DMS53 treated with DMSO at 0.1 percent for 48 hours (cell line): ENCODE measurements around the gene MXRA7.
"Not testable (repeated sequence)": the region's sequence is repeated elsewhere in the genome, so short reads cannot be mapped to it uniquely, and the experiment has no call there.

Source experiments
- DNase-seq: peaks from one replicate; lab custom pipeline; 2025; ENCODE audit not compliant: unreplicated experiment; lab: John Stamatoyannopoulos, UW

MXRA7 gene

GRCh38 chr17:76735586-76736348 lies 25.0 kb upstream of the MXRA7 start:
- no peak for DNase-seq

GRCh38 chr17:76735006-76735405 lies 24.2 kb upstream of the MXRA7 start:
- DNase-seq, result peak; percentile 24

GRCh38 chr17:76734080-76734840 lies 23.5 kb upstream of the MXRA7 start:
- DNase-seq, result no peak

- no peak for DNase-seq
Measured at GRCh38 chr17:76733618-76733957, 22.8 kb upstream of the MXRA7 start.

- no peak for DNase-seq
Measured at GRCh38 chr17:76732734-76733617, 22.2 kb upstream of the MXRA7 start.

- not testable (repeated sequence) for DNase-seq
Measured at GRCh38 chr17:76731800-76732733, 21.3 kb upstream of the MXRA7 start.

GRCh38 chr17:76727745-76728456 lies 17.1 kb upstream of the MXRA7 start:
- DNase-seq, result no peak

- peak; percentile 49 for DNase-seq
Measured at GRCh38 chr17:76726776-76727718, 16.3 kb upstream of the MXRA7 start, which contains the start of gene METTL23. Gene METTL23 (plus strand): TSS chr17:76726839. CDS start chr17:76729711, 2,872 bp downstream.

- DNase-seq, result peak; percentile 93
Measured at GRCh38 chr17:76726231-76726775, 15.5 kb upstream of the MXRA7 start, which contains the start of gene JMJD6. Gene JMJD6 (minus strand): TSS chr17:76726606. CDS start chr17:76726475, 131 bp downstream.

GRCh38 chr17:76725580-76726230 lies 14.9 kb upstream of the MXRA7 start:
- peak; percentile 28 for DNase-seq

GRCh38 chr17:76723812-76724211 lies 13.0 kb upstream of the MXRA7 start:
- DNase-seq, result no peak

GRCh38 chr17:76722977-76723376 lies 12.2 kb upstream of the MXRA7 start:
- not testable (repeated sequence) for DNase-seq

- no peak for DNase-seq
Measured at GRCh38 chr17:76722279-76722678, 11.5 kb upstream of the MXRA7 start.

GRCh38 chr17:76721463-76721862 lies 10.7 kb upstream of the MXRA7 start:
- no peak for DNase-seq

GRCh38 chr17:76720941-76721340 lies 10.2 kb upstream of the MXRA7 start:
- no peak for DNase-seq

GRCh38 chr17:76720211-76720610 lies 9.4 kb upstream of the MXRA7 start:
- no peak for DNase-seq

- no peak for DNase-seq
Measured at GRCh38 chr17:76718516-76718915, 7.8 kb upstream of the MXRA7 start.

- no peak for DNase-seq
Measured at GRCh38 chr17:76716839-76717215, 6.1 kb upstream of the MXRA7 start.
